Measurements from ENCODE around the gene TPM2.

TPM2 gene

DNA sequence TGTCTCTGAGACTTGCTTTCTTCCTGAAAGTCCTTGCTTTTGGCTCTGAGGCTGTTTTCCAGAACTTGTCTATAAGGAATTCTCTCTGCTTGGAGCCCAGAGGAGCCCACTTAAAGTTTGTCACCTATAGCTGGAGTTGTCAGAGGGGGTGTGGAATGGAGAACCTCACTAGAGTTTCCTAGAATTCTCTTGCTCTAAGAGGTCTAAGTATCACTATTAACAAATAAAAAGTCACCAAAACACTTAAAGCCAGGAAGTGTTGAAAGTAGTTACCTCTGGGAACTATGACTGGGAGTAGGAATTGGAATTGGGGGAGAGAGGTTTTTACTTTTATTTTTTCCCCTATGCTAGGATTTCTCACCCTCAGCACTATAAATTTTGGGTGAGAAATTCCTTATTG lies 54.0 kb downstream of the TPM2 start:
- in situ Hi-C loops (cut with HindIII; ENCODE audit: low pct_unique_long_range_greater_than_20kb, low sequenced_read_pairs) = no loop called here
- DNase-seq (ENCODE audit: low read depth in 1 of 2, low spot score in 1 of 2) = no peak
- TF ChIP-seq JUND (IDR thresholded peaks at IDR 0.05; ENCODE audit: low read depth) = no peak

Measured in T47D (cell line).